ENCODE data around the gene TFCP2L1. TPM values are rescaled to one million over a fixed set of nuclear protein-coding genes. Genes with fewer than 3 reads are reported as not detected.

TFCP2L1 gene
- total RNA-seq, 1 experiment from 2014 or later, result 29.8 TPM

DNA sequence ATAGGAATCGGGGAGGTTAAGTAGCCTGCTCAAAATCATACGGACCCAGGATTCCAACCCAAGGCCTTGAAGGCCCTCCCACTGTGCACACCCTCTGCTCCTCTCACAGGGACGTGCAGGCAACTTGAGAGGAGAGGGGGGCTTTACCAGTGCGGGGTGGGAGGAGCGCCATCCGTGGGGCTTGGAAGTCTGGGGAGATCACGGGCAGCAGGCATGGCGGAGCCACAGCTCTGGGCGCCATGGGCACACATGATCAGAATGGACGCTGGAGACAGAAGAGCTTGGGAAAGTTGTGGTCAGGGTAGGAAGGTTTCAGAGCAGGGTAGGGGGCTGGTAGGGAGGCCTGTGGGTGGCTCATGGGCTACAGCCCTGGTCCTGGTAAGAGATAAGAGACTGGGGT is 70.7 kb downstream of the TFCP2L1 start:
- H3K9me3 Mint-ChIP-seq (ENCODE audit: low read depth, unreplicated experiment), result no peaks in the 10 kb centered on the region
- no TSS peak for BruUV-seq (replicated peaks)
- CTCF ChIA-PET, result no interaction called here

GRCh38 chr2:121213386-121213785 is 71.6 kb downstream of the TFCP2L1 start:
- BruUV-seq (replicated peaks), result no TSS peak
- TF ChIP-seq CTCF (IDR thresholded peaks at IDR 0.05; ENCODE audit: unreplicated experiment), result no peak
- intact Hi-C loops (cut with micrococcal nuclease; ENCODE audit: unreplicated experiment), result loop anchor here (5.0 kb wide), 1 partner anchor 144 kb away; no protein-coding TSS in a partner anchor
- Mint-ChIP-seq H3K4me1 (ENCODE audit: low read depth, unreplicated experiment) (peaks cover 36% of the 10 kb centered on the region), H3K27ac (ENCODE audit: unreplicated experiment) (no peak overlapping the region), H3K27me3 (ENCODE audit: unreplicated experiment) (no peaks in the 10 kb centered on the region), H3K36me3 (ENCODE audit: insufficient read depth, unreplicated experiment) (peaks cover 12% of the 10 kb centered on the region), H3K4me3 (ENCODE audit: low read depth, unreplicated experiment) (no peak overlapping the region), H3K9me3 (ENCODE audit: low read depth, unreplicated experiment) (no peaks in the 10 kb centered on the region)
- no peak for DNase-seq
- CTCF ChIA-PET, result no interaction called here

More for the DNA sequence above, 70.7 kb downstream of the TFCP2L1 start:
- Mint-ChIP-seq H3K36me3 (ENCODE audit: insufficient read depth, unreplicated experiment) (peaks cover 12% of the 10 kb centered on the region), H3K27me3 (ENCODE audit: unreplicated experiment) (no peaks in the 10 kb centered on the region), H3K27ac (ENCODE audit: unreplicated experiment) (no peak overlapping the region), H3K4me1 (ENCODE audit: low read depth, unreplicated experiment) (peaks cover 29% of the 10 kb centered on the region), H3K4me3 (ENCODE audit: low read depth, unreplicated experiment) (no peak overlapping the region)
- no peak for TF ChIP-seq CTCF (IDR thresholded peaks at IDR 0.05; ENCODE audit: unreplicated experiment)
- DNase-seq, result no peak
- intact Hi-C loops (cut with micrococcal nuclease; ENCODE audit: unreplicated experiment), result loop anchor here (5.0 kb wide), 1 partner anchor 143 kb away; no protein-coding TSS in a partner anchor

GRCh38 chr2:121212661-121213325 is 72.2 kb downstream of the TFCP2L1 start:
- no peak overlapping the region for H3K27ac Mint-ChIP-seq (ENCODE audit: unreplicated experiment)
- no peak for DNase-seq
- no peaks in the 10 kb centered on the region for H3K9me3 Mint-ChIP-seq (ENCODE audit: low read depth, unreplicated experiment)
- TF ChIP-seq CTCF (IDR thresholded peaks at IDR 0.05; ENCODE audit: unreplicated experiment), result no peak
- H3K27me3 Mint-ChIP-seq (ENCODE audit: unreplicated experiment), result no peaks in the 10 kb centered on the region
- no TSS peak for BruUV-seq (replicated peaks)
- CTCF ChIA-PET, result interaction anchor here (3.3 kb wide), 1 partner anchor 84 kb away, joined by 32 read pairs; no protein-coding TSS in a partner anchor
- H3K4me3 Mint-ChIP-seq (ENCODE audit: low read depth, unreplicated experiment), result no peak overlapping the region
- intact Hi-C loops (cut with micrococcal nuclease; ENCODE audit: unreplicated experiment), result loop anchor here (5.0 kb wide), 1 partner anchor 145 kb away; no protein-coding TSS in a partner anchor
- peaks cover 9% of the 10 kb centered on the region for H3K36me3 Mint-ChIP-seq (ENCODE audit: insufficient read depth, unreplicated experiment)
- H3K4me1 Mint-ChIP-seq (ENCODE audit: low read depth, unreplicated experiment), result peaks cover 39% of the 10 kb centered on the region

GRCh38 chr2:121211689-121212151 is 73.3 kb downstream of the TFCP2L1 start:
- peak overlapping the region; percentile 64 for H3K27ac Mint-ChIP-seq (ENCODE audit: unreplicated experiment)
- no peak for TF ChIP-seq CTCF (IDR thresholded peaks at IDR 0.05; ENCODE audit: unreplicated experiment)
- H3K4me1 Mint-ChIP-seq (ENCODE audit: low read depth, unreplicated experiment), result peaks cover 39% of the 10 kb centered on the region
- DNase-seq, result peak; percentile 28
- no peaks in the 10 kb centered on the region for H3K9me3 Mint-ChIP-seq (ENCODE audit: low read depth, unreplicated experiment)
- CTCF ChIA-PET, result interaction anchor here (0.6 to 3.3 kb wide), 6 partner anchors 9 to 144 kb away, joined by 3 to 32 read pairs (median 4); no protein-coding TSS in a partner anchor
- no TSS peak for BruUV-seq (replicated peaks)
- H3K36me3 Mint-ChIP-seq (ENCODE audit: insufficient read depth, unreplicated experiment), result peaks cover 5% of the 10 kb centered on the region
- intact Hi-C loops (cut with micrococcal nuclease; ENCODE audit: unreplicated experiment), result loop anchor here (5.0 kb wide), 1 partner anchor 146 kb away; no protein-coding TSS in a partner anchor
- no peaks in the 10 kb centered on the region for H3K27me3 Mint-ChIP-seq (ENCODE audit: unreplicated experiment)
- H3K4me3 Mint-ChIP-seq (ENCODE audit: low read depth, unreplicated experiment), result no peak overlapping the region

All from Calu3 (cell line).